GM21576 (cell line): ENCODE results near the gene B4GALT1.

ENCODE experiments used
- ATAC-seq: cut with Tn5 transposase; IDR thresholded peaks from one replicate; pipeline ENCODE4 v1.9.1; 2021; ENCODE audit warnings: mild to moderate bottlenecking, moderate library complexity; ENCODE audit not compliant: unreplicated experiment

Gene B4GALT1

GRCh38 chr9:33167084-33167971 is at the start of gene B4GALT1:
Gene B4GALT1 (minus strand): TSS chr9:33167336. CDS start chr9:33167169, 167 bp downstream.
- peak; percentile 54 for ATAC-seq

DNA sequence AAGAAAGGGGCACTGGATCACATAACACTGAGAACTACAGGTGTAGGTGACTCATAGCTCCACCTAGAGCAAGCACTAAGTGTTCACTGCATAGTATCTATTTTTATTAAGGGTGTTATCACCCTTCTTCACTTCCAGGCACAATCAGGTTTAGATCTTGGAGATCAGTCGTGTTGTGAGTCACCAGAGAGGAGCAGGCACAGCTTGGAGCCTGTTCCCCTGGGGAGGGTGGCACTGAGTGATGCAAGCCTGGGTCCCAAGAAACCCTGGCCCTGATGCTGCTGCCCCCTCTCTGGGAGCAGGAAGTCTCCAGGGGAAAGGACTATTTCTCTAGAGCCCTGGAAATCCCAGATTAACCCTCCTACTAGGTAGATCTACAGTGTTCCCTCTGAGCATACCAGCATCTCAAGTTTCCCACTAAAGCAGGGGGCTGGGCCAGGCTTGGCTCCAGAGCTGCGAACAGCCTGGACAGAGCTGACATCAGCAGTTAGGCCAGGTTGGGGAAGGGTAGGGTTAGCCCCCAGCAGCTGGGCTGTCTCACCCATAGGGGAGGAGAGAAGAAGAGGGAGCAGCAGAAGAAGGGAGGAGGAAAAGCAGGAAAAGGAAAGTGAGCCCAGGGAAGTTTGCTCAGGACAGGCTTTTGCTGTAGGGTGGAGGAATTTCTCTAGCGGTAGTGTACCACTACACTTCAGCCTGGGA is 44.7 kb upstream of the B4GALT1 start:
- ATAC-seq, result no peak

- ATAC-seq, result no peak
Observed at GRCh38 chr9:33210006-33210715, 43.0 kb upstream of the B4GALT1 start.

DNA sequence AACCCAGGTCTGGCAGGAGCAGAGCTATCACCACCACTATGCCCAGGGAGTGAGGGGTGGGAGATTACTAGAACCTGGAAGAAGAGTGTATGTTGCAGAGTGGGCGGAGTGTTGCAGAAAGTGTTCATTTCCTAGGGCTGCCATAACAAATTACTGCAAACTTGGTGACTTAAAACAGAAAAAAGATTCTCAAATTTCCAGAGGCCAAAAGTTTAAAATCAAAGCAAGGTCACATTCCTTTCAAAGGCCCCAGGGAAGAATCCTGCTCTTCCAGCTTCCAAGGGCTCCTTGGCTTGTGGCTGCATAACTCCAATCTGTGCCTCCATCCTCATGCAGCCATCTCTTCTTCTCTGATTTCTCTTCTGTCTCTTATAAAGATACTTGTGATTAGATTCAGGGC is 42.3 kb upstream of the B4GALT1 start:
- ATAC-seq, result no peak

DNA sequence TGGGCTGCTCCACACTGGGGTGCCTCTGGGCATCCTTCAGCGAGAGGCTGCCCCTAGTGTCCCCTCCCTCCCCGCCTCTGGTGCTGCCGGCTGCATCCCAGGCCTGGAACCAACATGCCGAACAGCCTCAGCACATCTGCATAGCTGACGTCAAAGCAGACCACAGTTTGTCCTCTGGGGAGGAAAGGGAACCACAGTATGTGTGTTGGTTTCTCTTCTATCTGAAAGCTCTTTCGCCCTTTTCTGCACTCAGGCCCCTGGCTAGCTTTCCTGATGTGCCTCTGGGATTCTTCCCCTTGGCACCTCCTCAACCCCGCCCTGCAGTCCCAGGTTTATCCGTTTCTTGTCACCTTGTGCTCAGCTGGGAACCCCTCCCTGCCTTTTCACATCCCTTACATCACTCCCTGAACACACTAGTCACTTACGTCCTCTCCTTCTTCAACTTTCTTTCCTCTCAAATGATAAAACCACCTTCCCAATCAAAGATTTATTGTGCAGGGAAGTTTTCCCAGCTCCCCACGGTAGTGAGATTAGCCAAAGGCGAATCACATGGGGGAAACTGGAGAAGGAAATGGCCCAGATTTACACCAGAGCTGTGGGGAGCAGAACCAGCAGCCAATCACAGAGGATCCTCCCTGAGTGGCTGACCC is 35.5 kb upstream of the B4GALT1 start:
- peak; percentile 99 for ATAC-seq

- peak; percentile 58 for ATAC-seq
Observed at GRCh38 chr9:33202018-33202417, 34.9 kb upstream of the B4GALT1 start.

GRCh38 chr9:33198165-33198564 is 31.0 kb upstream of the B4GALT1 start:
- ATAC-seq, result no peak

GRCh38 chr9:33197279-33198152 is 30.4 kb upstream of the B4GALT1 start:
- no peak for ATAC-seq

DNA sequence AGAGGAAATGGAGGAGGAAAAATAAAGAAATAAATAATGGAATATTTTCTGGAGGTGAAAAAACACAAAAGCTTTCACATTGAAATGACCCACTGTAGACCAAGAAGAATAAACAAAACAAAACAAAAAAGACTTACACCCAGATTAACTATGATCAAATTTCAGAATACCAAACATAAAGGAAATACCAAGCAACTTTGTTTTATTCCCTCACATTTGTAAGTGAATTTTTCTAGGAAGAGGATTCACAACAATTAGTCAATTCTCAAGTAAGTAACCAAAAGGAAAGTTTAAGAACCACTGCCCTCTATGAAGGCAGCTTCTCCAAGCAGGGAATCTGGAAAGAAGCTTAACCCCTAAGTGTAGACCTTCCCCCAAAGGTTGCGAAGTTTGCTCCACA is 29.6 kb upstream of the B4GALT1 start:
- no peak for ATAC-seq

GRCh38 chr9:33193818-33194217 is 26.7 kb upstream of the B4GALT1 start:
- no peak for ATAC-seq

GRCh38 chr9:33192493-33193255 is 25.5 kb upstream of the B4GALT1 start:
- ATAC-seq, result no peak

GRCh38 chr9:33190021-33190705 is 23.0 kb upstream of the B4GALT1 start:
- no peak for ATAC-seq

GRCh38 chr9:33189331-33189791 is 22.2 kb upstream of the B4GALT1 start:
- ATAC-seq, result no peak

GRCh38 chr9:33188711-33189110 is 21.6 kb upstream of the B4GALT1 start:
- ATAC-seq, result no peak

DNA sequence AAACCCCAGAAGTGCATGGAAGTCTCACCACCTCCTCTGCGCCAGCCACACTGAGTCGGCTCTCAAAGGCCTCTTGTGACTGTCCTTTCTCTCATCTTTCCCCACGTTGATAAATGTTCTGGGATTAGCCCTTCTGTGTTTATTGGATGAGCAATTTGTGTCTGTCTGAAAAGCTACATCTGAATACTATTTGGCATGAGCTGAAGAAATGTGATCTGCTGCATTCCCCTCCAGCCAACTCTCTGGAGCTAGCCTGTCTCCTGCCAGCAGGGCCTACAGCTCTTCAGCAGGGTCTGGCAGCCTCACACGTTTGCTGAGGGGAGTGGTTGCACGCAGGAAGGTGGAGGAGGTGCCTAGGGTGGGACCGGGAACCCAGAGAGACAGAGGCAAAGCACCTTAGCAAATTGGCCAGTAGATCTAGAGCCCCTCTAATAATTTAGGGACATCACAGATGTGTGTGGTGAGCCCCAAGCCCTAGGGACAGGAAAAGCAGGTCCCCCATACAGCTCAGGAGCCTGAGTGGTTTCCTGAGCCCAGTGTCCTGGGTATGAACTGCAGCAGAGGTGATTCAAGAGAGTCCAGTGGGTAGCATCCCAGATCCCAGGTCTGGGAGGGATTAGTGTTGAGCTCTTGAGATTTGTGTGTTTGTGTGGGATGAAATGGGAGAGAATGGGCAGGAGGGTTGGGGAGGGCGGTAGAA is 20.5 kb upstream of the B4GALT1 start:
- no peak for ATAC-seq

- ATAC-seq, result no peak
Observed at GRCh38 chr9:33186457-33187168, 19.5 kb upstream of the B4GALT1 start.

GRCh38 chr9:33185858-33186257 is 18.7 kb upstream of the B4GALT1 start:
- ATAC-seq, result no peak
